ENCODE results near the gene SLC49A3.

- TF ChIP-seq CTCF (optimal IDR thresholded peaks at IDR 0.05 in 1 of 3, IDR thresholded peaks at IDR 0.05 in 1 of 3, conservative IDR thresholded peaks at IDR 0.05 in 1 of 3; ENCODE audit: extremely low read depth in 1 of 3, insufficient read depth in 2 of 3, low read length in 3 of 3) (no peak), EZH2 (IDR thresholded peaks at IDR 0.05; ENCODE audit: low read length) (no peak)
Observed at GRCh38 chr4:702618-703048, 13.7 kb upstream of the SLC49A3 start.
